GM12878 (cell line): Measurements from ENCODE around the gene TP53I11. TPM values are rescaled to one million over a fixed set of nuclear protein-coding genes. Genes with fewer than 3 reads are reported as not detected.

Experiments used
- ATAC-seq: fragments of 200-7000 bp; cut with Tn5 transposase; 3 replicates; pipeline ENCODE4 v1.9.1; 2020; ENCODE audit warnings: mild to moderate bottlenecking, moderate library complexity
- BruUV-seq: library from RNA; stranded (reverse); fragments of 400-500 nt; replicated peaks from 2 replicates; lab custom pipeline; 2021; lab: Mats Ljungman, UMichigan
- CTCF ChIA-PET: fragments of 300-600 bp; sonication (Branson Sonifier 250); formaldehyde crosslinking; extraction: SDS; loops from one replicate; lab custom pipeline; 2021; ENCODE audit warnings: inconsistent platforms; lab: Yijun Ruan, JAX
- POLR2A ChIA-PET: fragments of 350-600 bp; formaldehyde crosslinking; extraction: SDS; loops from one replicate; lab custom pipeline; 2021; ENCODE audit warnings: inconsistent platforms; lab: Charles Lee
- RAD21 ChIA-PET: fragments of 300-600 bp; sonication (Branson Sonifier 250); formaldehyde crosslinking; loops from one replicate; lab custom pipeline; 2023; ENCODE audit warnings: antibody characterized with exemption; ENCODE audit not compliant: unreplicated experiment; lab: Charles Lee
- SMC1A ChIA-PET: fragments of 300-600 bp; sonication (Branson Sonifier 250); formaldehyde crosslinking; loops from one replicate; lab custom pipeline; 2023; ENCODE audit not compliant: unreplicated experiment, uncharacterized antibody; lab: Charles Lee
- DNase-seq: peaks from one replicate; pipeline ENCODE4 v3.0.0-alpha.2; 2011; ENCODE audit warnings: low read depth, low spot score
- FAIRE-seq: peaks from 3 replicates; lab custom pipeline; 2011; peaks lifted over from hg19 to GRCh38; lab: Jason Lieb, UNC
- H2AFZ ChIP-seq: 2 replicates; pipeline ENCODE4 v1.6.0; 2011; ENCODE audit warnings: low read depth, low read length, control low read depth; ENCODE audit not compliant: control insufficient read depth
- H3K27ac ChIP-seq: 2 replicates; pipeline ENCODE4 v1.5.1; 2011; ENCODE audit warnings: control low read depth; ENCODE audit not compliant: control insufficient read depth, insufficient read depth
- H3K27me3 ChIP-seq, 2 experiments: replicated peaks in 1 of 2; 2 replicates each; pipeline versions ENCODE4 v1.6.0 to v1.6.1; 2011; ENCODE audit warnings: low read length in 1 of 2; ENCODE audit not compliant: control insufficient read depth in 2 of 2, insufficient read depth in 2 of 2
- H3K36me3 ChIP-seq, 2 experiments: 2 replicates each; pipeline ENCODE4 v1.5.1; 2011; ENCODE audit warnings: low read length in 1 of 2; ENCODE audit not compliant: control insufficient read depth in 2 of 2, insufficient read depth in 2 of 2
- H3K4me1 ChIP-seq: 2 replicates; pipeline ENCODE4 v1.6.1; 2011; ENCODE audit warnings: mild to moderate bottlenecking, low read length, moderate library complexity, mixed read lengths; ENCODE audit not compliant: control insufficient read depth, insufficient read depth
- H3K4me2 ChIP-seq: 2 replicates; pipeline ENCODE4 v1.6.0; 2011; ENCODE audit warnings: control low read depth; ENCODE audit not compliant: control insufficient read depth, insufficient read depth
- H3K4me3 ChIP-seq: fragments of 200-600 bp; sonication (generic); 2 replicates; pipeline ENCODE4 v1.5.1; 2016
- H3K79me2 ChIP-seq: 2 replicates; pipeline ENCODE4 v1.6.0; 2011; ENCODE audit warnings: low read length; ENCODE audit not compliant: control insufficient read depth, insufficient read depth
- H3K9ac ChIP-seq: 2 replicates; pipeline ENCODE4 v1.8.0; 2011; ENCODE audit warnings: low read length, control low read depth, mixed read lengths; ENCODE audit not compliant: control insufficient read depth, insufficient read depth
- H3K9me3 ChIP-seq: replicated peaks from 3 replicates; pipeline ENCODE4 v1.5.1; 2011; ENCODE audit warnings: mild to moderate bottlenecking, low read length; ENCODE audit not compliant: control insufficient read depth, insufficient read depth
- H4K20me1 ChIP-seq: 2 replicates; pipeline ENCODE4 v1.6.0; 2011; ENCODE audit not compliant: control insufficient read depth, insufficient read depth
- ATF7 ChIP-seq: fragments of 450-650 bp; IDR thresholded peaks from 2 replicates; pipeline ENCODE4 v1.6.1; 2016; ENCODE audit warnings: low read depth, mild to moderate bottlenecking
- CBX5 ChIP-seq: sonication (generic); IDR thresholded peaks from 2 replicates; pipeline ENCODE4 v1.6.1; 2016; ENCODE audit warnings: low read depth, moderate library complexity, mild to moderate bottlenecking, inconsistent platforms
- HDAC2 ChIP-seq: fragments of 200-600 bp; sonication (generic); IDR thresholded peaks from 2 replicates; pipeline ENCODE4 v1.6.1; 2017
- JUNB ChIP-seq: IDR thresholded peaks from 2 replicates; pipeline ENCODE4 v1.6.1; 2016; ENCODE audit warnings: antibody characterized with exemption, mild to moderate bottlenecking
- KAT2A ChIP-seq: conservative IDR thresholded peaks from 2 replicates; pipeline ENCODE4 v1.6.1; 2011; ENCODE audit warnings: low read depth, low read length; ENCODE audit not compliant: control insufficient read depth
- MTA3 ChIP-seq: IDR thresholded peaks from 2 replicates; pipeline ENCODE4 v1.6.1; 2012; ENCODE audit warnings: low read length, inconsistent platforms, borderline replicate concordance
- NKRF ChIP-seq: fragments of 450-650 bp; conservative IDR thresholded peaks from 2 replicates; pipeline ENCODE4 v1.6.1; 2017; ENCODE audit warnings: mild to moderate bottlenecking, moderate library complexity
- NR2F1 ChIP-seq: fragments of 450-650 bp; conservative IDR thresholded peaks from 2 replicates; pipeline ENCODE4 v1.6.1; 2017; ENCODE audit warnings: mild to moderate bottlenecking
- PBX3 ChIP-seq: IDR thresholded peaks from 2 replicates; pipeline ENCODE4 v1.6.1; 2011; ENCODE audit warnings: mild to moderate bottlenecking, low read depth, low read length, moderate library complexity; ENCODE audit not compliant: insufficient replicate concordance
- POLR2A ChIP-seq: IDR thresholded peaks from 2 replicates; pipeline ENCODE4 v1.6.1; 2011; ENCODE audit warnings: low read depth, mild to moderate bottlenecking, low read length
- POLR2AphosphoS2 ChIP-seq: IDR thresholded peaks from 2 replicates; pipeline ENCODE4 v1.6.1; 2011; ENCODE audit warnings: low read depth, mild to moderate bottlenecking, low read length, improper control_type of control experiment, moderate library complexity
- RAD21 ChIP-seq: IDR thresholded peaks from 2 replicates; pipeline ENCODE4 v1.6.1; 2011; ENCODE audit warnings: mild to moderate bottlenecking, low read depth, low read length, moderate library complexity; ENCODE audit not compliant: insufficient read depth
- SPI1 ChIP-seq: IDR thresholded peaks from 2 replicates; pipeline ENCODE4 v1.6.1; 2011; ENCODE audit warnings: low read depth, mild to moderate bottlenecking, low read length, moderate library complexity, borderline replicate concordance; ENCODE audit not compliant: insufficient read depth
- SUPT20H ChIP-seq: IDR thresholded peaks from 2 replicates; pipeline ENCODE4 v1.6.1; 2011; ENCODE audit warnings: low read depth, mild to moderate bottlenecking, low read length, moderate library complexity, borderline replicate concordance; ENCODE audit not compliant: control insufficient read depth
- TAF1 ChIP-seq: IDR thresholded peaks from 2 replicates; pipeline ENCODE4 v1.6.1; 2011; ENCODE audit warnings: mild to moderate bottlenecking, low read depth, low read length, borderline replicate concordance
- WGBS: methylation state at CpG from one replicate; pipeline ENCODE4 v1.1.6; 2016; ENCODE audit warnings: low lambda C conversion rate; ENCODE audit not compliant: insufficient replicate concordance, insufficient coverage; ENCODE audit errors: missing lambda C conversion rate; 5-methylcytosine and 5-hydroxymethylcytosine counted together
- in situ Hi-C: fragments of 300-500 bp; cut with MboI; formaldehyde crosslinking; loops from 9 replicates; pipeline ENCODE4 v1.14.3; 2018; ENCODE audit warnings: mixed read lengths
- intact Hi-C: fragments of 100-400 bp; cut with micrococcal nuclease; formaldehyde crosslinking; loops from one replicate; pipeline ENCODE4 v1.14.2; 2022; ENCODE audit not compliant: unreplicated experiment
- polyA plus RNA-seq, 11 experiments: library from polyadenylated mRNA; depleted of rRNA in 4 of 11; unstranded in 6 of 11; stranded (reverse) in 5 of 11; fragments of >200 nt; fragmentation: Nextera tagmentation in 4 of 11; fragmentation: Illumina TruSeq in 1 of 11; extraction: Ambion mirVana in 4 of 11; extraction: Trizol in 1 of 11; gene quantifications; 1 replicate in 1 of 11; 2 replicates in 10 of 11; pipeline versions ENCODE4 v1.2.1 to v1.2.3, GENCODE V29; 2011 to 2016; ENCODE audit warnings: inconsistent platforms in 2 of 11, missing spikeins in 2 of 11, low read depth in 1 of 11
- total RNA-seq, 4 experiments: library from RNA; depleted of rRNA in 3 of 4; stranded (reverse); fragments of >200 nt in 3 of 4; fragmentation: Illumina TruSeq in 1 of 4; extraction: Trizol in 1 of 4; gene quantifications; 2 replicates each; pipeline versions ENCODE4 v1.2.1 to v1.2.3, GENCODE V29; 2013 to 2021

TP53I11 gene
- total and polyA plus RNA-seq, 10 of the 15 experiments (the other 5 are each of a cell fraction or from before 2014, with no cell fraction given), result 0.03 to 0.28 (median 0.17) TPM; not detected in 3

- intact Hi-C loops (no loop called here), in situ Hi-C loops (no loop called here)
- Histone ChIP-seq H3K9ac (no peak overlapping the region), H4K20me1 (no peaks in the 10 kb centered on the region; the same call in 1 of the 2 replicates), H3K4me3 (no peak overlapping the region), H3K9me3 (no peaks in the 10 kb centered on the region), H3K36me3 (no peaks in the 10 kb centered on the region), H2AFZ (no peak overlapping the region), H3K4me1 (no peaks in the 10 kb centered on the region), H3K4me2 (no peak overlapping the region), H3K27me3 (peaks cover 0 to 8% of the 10 kb centered on the region in 2 experiments; a peak in 3 of 4 replicates), H3K79me2 (no peaks in the 10 kb centered on the region), H3K27ac (no peak overlapping the region)
- WGBS, result 60% methylated on average over 28 of the region's 35 CpGs
- ChIA-PET CTCF (interaction anchor here (0.6 kb wide), 1 partner anchor 20 kb away, joined by 4 read pairs; no protein-coding TSS in a partner anchor), SMC1A (no interaction called here), RAD21 (no interaction called here), POLR2A (no interaction called here)
- ATAC-seq (no peak), FAIRE-seq (no peak), DNase-seq (no peak)
- BruUV-seq, result no TSS peak
- no peak for TF ChIP-seq RAD21
- no peak for TF ChIP-seq POLR2A
- TF ChIP-seq SUPT20H, result no peak
- TF ChIP-seq ATF7, result no peak
- no peak for TF ChIP-seq POLR2AphosphoS2
Observed at GRCh38 chr11:44957040-44957515, 6.4 kb upstream of the TP53I11 start.

- ATAC-seq (no peak), FAIRE-seq (no peak), DNase-seq (no peak)
- ChIA-PET SMC1A (no interaction called here), RAD21 (no interaction called here), CTCF (interaction anchor here (0.8 to 1.1 kb wide), 2 partner anchors 9 to 19 kb away, joined by 3 read pairs; no protein-coding TSS in a partner anchor), POLR2A (interaction anchor here (0.6 kb wide), 1 partner anchor 1017 kb away, joined by 3 read pairs; no protein-coding TSS in a partner anchor)
- no peak overlapping the region for H2AFZ ChIP-seq
- H3K27me3 ChIP-seq, result peaks cover 0 to 8% of the 10 kb centered on the region in 2 experiments; a peak in 3 of 4 replicates
- no peak overlapping the region for H3K27ac ChIP-seq
- no peaks in the 10 kb centered on the region for H3K79me2 ChIP-seq
- no peaks in the 10 kb centered on the region for H3K4me1 ChIP-seq
- H3K36me3 ChIP-seq, result no peaks in the 10 kb centered on the region
- H3K9ac ChIP-seq, result no peak overlapping the region
- WGBS, result 23% methylated on average over 5 of the region's 5 CpGs
- no peak overlapping the region for H3K4me3 ChIP-seq
- in situ Hi-C loops, result no loop called here
- intact Hi-C loops, result no loop called here
- no peaks in the 10 kb centered on the region for H3K9me3 ChIP-seq
- no TSS peak for BruUV-seq
- no peak overlapping the region for H3K4me2 ChIP-seq
- H4K20me1 ChIP-seq, result no peaks in the 10 kb centered on the region; the same call in 1 of the 2 replicates
- TF ChIP-seq NKRF, result no peak
- no peak for TF ChIP-seq TAF1
- TF ChIP-seq JUNB, result no peak
- TF ChIP-seq MTA3, result no peak
- no peak for TF ChIP-seq HDAC2
- no peak for TF ChIP-seq SPI1
- TF ChIP-seq KAT2A, result no peak
- TF ChIP-seq NR2F1, result no peak
- no peak for TF ChIP-seq PBX3
- TF ChIP-seq CBX5, result no peak
Observed at GRCh38 chr11:44955015-44955738, 4.5 kb upstream of the TP53I11 start.
